ENCODE results near the gene FOXP2.

GRCh38 chr7:114656466-114656865, 241.9 kb downstream of the FOXP2 start:
- TF ChIP-seq HOXA7 (CRISPR knock-in tag; IDR thresholded peaks at IDR 0.05) (no peak), TARDBP (CRISPR knock-in tag; IDR thresholded peaks at IDR 0.05) (no peak), ZNF121 (CRISPR knock-in tag; IDR thresholded peaks at IDR 0.05) (no peak), EZH2 (conservative IDR thresholded peaks at IDR 0.05; ENCODE audit: low read depth, low read length) (no peak), SUZ12 (IDR thresholded peaks at IDR 0.05; ENCODE audit: low read depth, low read length) (no peak)
- TF ChIP-seq, protein P1, sequence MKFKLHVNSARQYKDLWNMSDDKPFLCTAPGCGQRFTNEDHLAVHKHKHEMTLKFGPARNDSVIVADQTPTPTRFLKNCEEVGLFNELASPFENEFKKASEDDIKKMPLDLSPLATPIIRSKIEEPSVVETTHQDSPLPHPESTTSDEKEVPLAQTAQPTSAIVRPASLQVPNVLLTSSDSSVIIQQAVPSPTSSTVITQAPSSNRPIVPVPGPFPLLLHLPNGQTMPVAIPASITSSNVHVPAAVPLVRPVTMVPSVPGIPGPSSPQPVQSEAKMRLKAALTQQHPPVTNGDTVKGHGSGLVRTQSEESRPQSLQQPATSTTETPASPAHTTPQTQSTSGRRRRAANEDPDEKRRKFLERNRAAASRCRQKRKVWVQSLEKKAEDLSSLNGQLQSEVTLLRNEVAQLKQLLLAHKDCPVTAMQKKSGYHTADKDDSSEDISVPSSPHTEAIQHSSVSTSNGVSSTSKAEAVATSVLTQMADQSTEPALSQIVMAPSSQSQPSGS (CRISPR knock-in tag; IDR thresholded peaks at IDR 0.05), result no peak
